Brain microvascular endothelial cell (primary cell): ENCODE data around the gene POC1A.

Source experiments
- DNase-seq: peaks from one replicate; pipeline ENCODE4 v3.0.0-alpha.2; 2020
- H3K27ac ChIP-seq: fragments of 250-450 bp; sonication (Bioruptor Pico); 2 replicates; pipeline ENCODE4 v1.5.1; 2020; ENCODE audit warnings: mild to moderate bottlenecking, moderate library complexity
- H3K27me3 ChIP-seq: fragments of 250-450 bp; sonication (Bioruptor Pico); replicated peaks from 2 replicates; pipeline ENCODE4 v1.5.1; 2020; ENCODE audit warnings: mild to moderate bottlenecking
- H3K36me3 ChIP-seq: fragments of 250-450 bp; sonication (Bioruptor Pico); replicated peaks from 2 replicates; pipeline ENCODE4 v1.5.1; 2020; ENCODE audit warnings: mild to moderate bottlenecking
- H3K4me3 ChIP-seq: 2 replicates; pipeline ENCODE4 v1.5.1; 2011; ENCODE audit warnings: low read depth, mild to moderate bottlenecking, control low read depth, low read length, moderate library complexity
- in situ Hi-C: cut with HindIII; loops from 2 replicates; pipeline ENCODE4 v1.10.0; 2017; ENCODE audit warnings: low sequenced_read_pairs, low pct_ligation_motif_present
- TF ChIP-seq, protein P1 (sequence below): IDR thresholded peaks from 2 replicates; pipeline ENCODE4 v1.5.1; 2011; ENCODE audit warnings: low read depth, mild to moderate bottlenecking, moderate library complexity, low read length, control low read depth, inconsistent platforms; ENCODE audit errors: missing control alignments

Gene POC1A

GRCh38 chr3:52056968-52057811 lies 97.0 kb downstream of the POC1A start:
- peak overlapping the region; percentile 63 for H3K4me3 ChIP-seq
- no peaks in the 10 kb centered on the region for H3K27me3 ChIP-seq
- TF ChIP-seq, protein P1, sequence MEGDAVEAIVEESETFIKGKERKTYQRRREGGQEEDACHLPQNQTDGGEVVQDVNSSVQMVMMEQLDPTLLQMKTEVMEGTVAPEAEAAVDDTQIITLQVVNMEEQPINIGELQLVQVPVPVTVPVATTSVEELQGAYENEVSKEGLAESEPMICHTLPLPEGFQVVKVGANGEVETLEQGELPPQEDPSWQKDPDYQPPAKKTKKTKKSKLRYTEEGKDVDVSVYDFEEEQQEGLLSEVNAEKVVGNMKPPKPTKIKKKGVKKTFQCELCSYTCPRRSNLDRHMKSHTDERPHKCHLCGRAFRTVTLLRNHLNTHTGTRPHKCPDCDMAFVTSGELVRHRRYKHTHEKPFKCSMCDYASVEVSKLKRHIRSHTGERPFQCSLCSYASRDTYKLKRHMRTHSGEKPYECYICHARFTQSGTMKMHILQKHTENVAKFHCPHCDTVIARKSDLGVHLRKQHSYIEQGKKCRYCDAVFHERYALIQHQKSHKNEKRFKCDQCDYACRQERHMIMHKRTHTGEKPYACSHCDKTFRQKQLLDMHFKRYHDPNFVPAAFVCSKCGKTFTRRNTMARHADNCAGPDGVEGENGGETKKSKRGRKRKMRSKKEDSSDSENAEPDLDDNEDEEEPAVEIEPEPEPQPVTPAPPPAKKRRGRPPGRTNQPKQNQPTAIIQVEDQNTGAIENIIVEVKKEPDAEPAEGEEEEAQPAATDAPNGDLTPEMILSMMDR, result no peak
- in situ Hi-C loops, result no loop called here
- peaks cover 2% of the 10 kb centered on the region for H3K36me3 ChIP-seq
- peak overlapping the region; percentile 50 for H3K27ac ChIP-seq
- peak; percentile 99 for DNase-seq

DNA sequence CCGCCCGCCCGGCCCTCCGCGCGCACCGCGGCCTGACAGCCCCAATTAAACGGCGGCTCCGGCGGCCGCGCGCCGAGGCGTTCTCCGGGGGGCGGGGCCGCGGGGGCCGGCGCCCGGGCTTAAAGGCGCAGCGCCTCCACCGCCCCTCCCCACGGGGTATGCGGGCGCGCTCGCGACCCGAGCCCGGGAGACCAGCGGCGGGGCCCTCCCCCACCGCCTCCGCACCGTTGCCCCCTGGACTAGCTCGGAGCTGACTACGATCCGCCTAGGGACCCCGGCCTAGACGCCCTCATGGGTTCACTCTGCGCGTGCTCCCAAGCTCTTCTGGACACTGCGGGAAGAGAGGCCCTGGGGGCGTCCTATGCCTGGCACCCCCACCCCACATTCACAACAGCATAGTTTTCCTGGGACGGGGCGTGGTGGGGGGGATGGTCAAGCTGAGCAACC lies 97.7 kb downstream of the POC1A start, which contains the start of gene DUSP7:
TSS of gene DUSP7 (minus strand) at position 51 of the 447 bp plus-strand sequence. CDS start 205 bp downstream, outside the sequence.
- TF ChIP-seq, protein P1, result no peak
- DNase-seq, result no peak
- no peaks in the 10 kb centered on the region for H3K27me3 ChIP-seq
- peak within 1 kb of the TSS; percentile 50 for H3K27ac ChIP-seq
- peak within 1 kb of the TSS; percentile 81 for H3K4me3 ChIP-seq
- H3K36me3 ChIP-seq, result peaks cover 4% of the 10 kb centered on the region
- in situ Hi-C loops, result no loop called here

- no peak for DNase-seq
- in situ Hi-C loops, result no loop called here
- H3K4me3 ChIP-seq, result peak overlapping the region; percentile 81
- peaks cover 8% of the 10 kb centered on the region for H3K36me3 ChIP-seq
- TF ChIP-seq, protein P1, result peak; percentile 16
- peak overlapping the region; percentile 12 for H3K27ac ChIP-seq
- no peaks in the 10 kb centered on the region for H3K27me3 ChIP-seq
These were observed 98.5 kb downstream of the POC1A start for GRCh38 chr3:52055537-52056351.

- in situ Hi-C loops, result no loop called here
- TF ChIP-seq, protein P1, result peak; percentile 60
- H3K36me3 ChIP-seq, result peaks cover 14% of the 10 kb centered on the region
- peak overlapping the region; percentile 12 for H3K27ac ChIP-seq
- peak overlapping the region; percentile 81 for H3K4me3 ChIP-seq
- DNase-seq, result no peak
- no peaks in the 10 kb centered on the region for H3K27me3 ChIP-seq
These were observed 99.3 kb downstream of the POC1A start for GRCh38 chr3:52054661-52055511.
